Sigmoid colon (tissue), 4 donors: Measurements from ENCODE around the gene KRT72.

Source experiments
- EP300 ChIP-seq, 4 donors: sonication (generic); formaldehyde crosslinking; IDR thresholded peaks; one replicate each; pipeline ENCODE4 v1.6.1; 2017; ENCODE audit warnings: antibody characterized with exemption in 4 of 4
- POLR2A ChIP-seq, 2 donors: fragments of 450-650 bp; IDR thresholded peaks; one replicate each; pipeline ENCODE4 v1.6.1; 2016; ENCODE audit warnings: antibody characterized with exemption in 2 of 2, mild to moderate bottlenecking in 2 of 2, moderate library complexity in 2 of 2
- POLR2AphosphoS5 ChIP-seq, 4 donors: sonication (generic); formaldehyde crosslinking; IDR thresholded peaks; one replicate each; pipeline ENCODE4 v1.6.1; 2017; ENCODE audit warnings: antibody characterized with exemption in 4 of 4
- TF ChIP-seq, protein P1 (sequence below), 4 experiments: fragments of 450-650 bp in 3 of 4; fragments of 200-600 bp in 1 of 4; IDR thresholded peaks; one replicate each; pipeline ENCODE4 v1.5.1; 2016 to 2019; ENCODE audit warnings: antibody characterized with exemption in 4 of 4, mild to moderate bottlenecking in 3 of 4, moderate library complexity in 2 of 4

DNA sequence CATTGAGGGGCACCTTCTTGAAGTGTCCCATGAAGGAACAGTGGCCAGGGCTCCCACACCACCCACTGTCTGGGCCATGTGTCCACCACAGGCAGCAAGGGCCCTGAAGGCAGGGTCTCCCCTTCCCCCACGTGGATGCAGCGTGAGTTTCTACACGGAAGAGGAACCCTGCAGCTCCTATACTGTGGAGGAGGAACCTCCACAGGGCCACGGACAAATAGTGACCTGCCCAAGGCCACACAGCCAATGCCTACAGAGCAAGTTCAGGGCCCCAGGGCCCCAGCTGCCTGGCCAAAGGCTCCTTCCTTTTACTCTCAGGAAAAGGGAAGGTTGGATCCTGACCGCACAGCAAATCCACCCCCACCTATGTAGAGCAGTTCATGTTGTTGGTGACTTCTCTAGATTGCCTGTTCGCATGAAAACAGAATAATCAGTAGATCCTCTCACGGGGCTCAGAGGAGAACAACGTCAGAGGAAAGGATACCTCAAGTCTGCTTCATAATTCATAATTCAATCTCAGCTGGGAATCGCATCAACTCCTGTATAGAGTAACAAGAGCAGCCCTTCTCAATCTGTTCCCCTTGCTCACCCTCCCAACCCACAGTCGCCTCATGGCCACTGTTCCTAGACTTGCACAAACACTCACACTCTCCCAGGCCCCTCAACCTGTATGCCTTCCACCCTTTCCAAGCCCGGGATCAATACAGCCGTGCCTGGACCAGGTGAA, 28.2 kb upstream of the KRT72 start:
- no peak for TF ChIP-seq POLR2A (IDR thresholded peaks at IDR 0.05)
- TF ChIP-seq, protein P1, sequence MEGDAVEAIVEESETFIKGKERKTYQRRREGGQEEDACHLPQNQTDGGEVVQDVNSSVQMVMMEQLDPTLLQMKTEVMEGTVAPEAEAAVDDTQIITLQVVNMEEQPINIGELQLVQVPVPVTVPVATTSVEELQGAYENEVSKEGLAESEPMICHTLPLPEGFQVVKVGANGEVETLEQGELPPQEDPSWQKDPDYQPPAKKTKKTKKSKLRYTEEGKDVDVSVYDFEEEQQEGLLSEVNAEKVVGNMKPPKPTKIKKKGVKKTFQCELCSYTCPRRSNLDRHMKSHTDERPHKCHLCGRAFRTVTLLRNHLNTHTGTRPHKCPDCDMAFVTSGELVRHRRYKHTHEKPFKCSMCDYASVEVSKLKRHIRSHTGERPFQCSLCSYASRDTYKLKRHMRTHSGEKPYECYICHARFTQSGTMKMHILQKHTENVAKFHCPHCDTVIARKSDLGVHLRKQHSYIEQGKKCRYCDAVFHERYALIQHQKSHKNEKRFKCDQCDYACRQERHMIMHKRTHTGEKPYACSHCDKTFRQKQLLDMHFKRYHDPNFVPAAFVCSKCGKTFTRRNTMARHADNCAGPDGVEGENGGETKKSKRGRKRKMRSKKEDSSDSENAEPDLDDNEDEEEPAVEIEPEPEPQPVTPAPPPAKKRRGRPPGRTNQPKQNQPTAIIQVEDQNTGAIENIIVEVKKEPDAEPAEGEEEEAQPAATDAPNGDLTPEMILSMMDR (IDR thresholded peaks at IDR 0.05) = no peak
- TF ChIP-seq EP300 (IDR thresholded peaks at IDR 0.05) = no peak
- no peak for TF ChIP-seq POLR2AphosphoS5 (IDR thresholded peaks at IDR 0.05)
